ENCODE results near the gene IFIT3. TPM values are rescaled to one million over a fixed set of nuclear protein-coding genes. Genes with fewer than 3 reads are reported as not detected.
"Not testable (repeated sequence)": the region's sequence is repeated elsewhere in the genome, so short reads cannot be mapped to it uniquely, and the experiment has no call there.

Gene IFIT3
- total RNA-seq, 1 experiment from 2014 or later = 1.5 TPM

GRCh38 chr10:89314676-89315075 lies 13.1 kb upstream of the IFIT3 start:
- ChIA-PET POLR2A (no interaction called here), CTCF (no interaction called here)
- Histone ChIP-seq H3K4me3 (ENCODE audit: low read depth, low read length) (no peak overlapping the region), H3K27me3 (replicated peaks; ENCODE audit: control insufficient read depth, insufficient read depth, low read length) (no peaks in the 10 kb centered on the region), H3K4me1 (no peaks in the 10 kb centered on the region), H3K9me3 (no peaks in the 10 kb centered on the region), H3K36me3 (ENCODE audit: control insufficient read depth, insufficient read depth, low read length) (no peaks in the 10 kb centered on the region)
- Mint-ChIP-seq H3K4me3 (ENCODE audit: unreplicated experiment) (no peak overlapping the region), H3K27me3 (ENCODE audit: insufficient read depth, unreplicated experiment) (no peaks in the 10 kb centered on the region), H3K27ac (ENCODE audit: unreplicated experiment) (no peak overlapping the region), H3K9me3 (ENCODE audit: unreplicated experiment) (peaks cover 11% of the 10 kb centered on the region), H3K4me1 (ENCODE audit: low read depth, unreplicated experiment) (no peaks in the 10 kb centered on the region), H3K36me3 (ENCODE audit: insufficient read depth, unreplicated experiment) (no peaks in the 10 kb centered on the region)
- intact Hi-C loops (cut with micrococcal nuclease; ENCODE audit: unreplicated experiment) = no loop called here
- no TSS peak for BruUV-seq (replicated peaks)
- TF ChIP-seq CTCF (IDR thresholded peaks at IDR 0.05; ENCODE audit: insufficient read depth in 1 of 2, low read depth in 1 of 2, low read length in 1 of 2, severe bottlenecking in 1 of 2, unreplicated experiment in 1 of 2) = no peak
- no peak for DNase-seq

GRCh38 chr10:89318047-89318446 lies 9.8 kb upstream of the IFIT3 start:
- H3K36me3 ChIP-seq (ENCODE audit: control insufficient read depth, insufficient read depth, low read length); H3K4me3 ChIP-seq (ENCODE audit: low read depth, low read length); BruUV-seq (replicated peaks); H3K27me3 Mint-ChIP-seq (ENCODE audit: insufficient read depth, unreplicated experiment); H3K9me3 ChIP-seq; H3K4me1 ChIP-seq; CTCF ChIA-PET; H3K4me1 Mint-ChIP-seq (ENCODE audit: low read depth, unreplicated experiment); H3K27me3 ChIP-seq (replicated peaks; ENCODE audit: control insufficient read depth, insufficient read depth, low read length); H3K27ac Mint-ChIP-seq (ENCODE audit: unreplicated experiment); intact Hi-C loops (cut with micrococcal nuclease; ENCODE audit: unreplicated experiment); H3K36me3 Mint-ChIP-seq (ENCODE audit: insufficient read depth, unreplicated experiment); POLR2A ChIA-PET; DNase-seq; H3K4me3 Mint-ChIP-seq (ENCODE audit: unreplicated experiment): not testable (repeated sequence)
- peaks cover 11% of the 10 kb centered on the region for H3K9me3 Mint-ChIP-seq (ENCODE audit: unreplicated experiment)

- H3K27ac Mint-ChIP-seq (ENCODE audit: unreplicated experiment); H3K36me3 Mint-ChIP-seq (ENCODE audit: insufficient read depth, unreplicated experiment); BruUV-seq (replicated peaks); H3K36me3 ChIP-seq (ENCODE audit: control insufficient read depth, insufficient read depth, low read length); H3K27me3 Mint-ChIP-seq (ENCODE audit: insufficient read depth, unreplicated experiment); DNase-seq; H3K4me1 Mint-ChIP-seq (ENCODE audit: low read depth, unreplicated experiment); intact Hi-C loops (cut with micrococcal nuclease; ENCODE audit: unreplicated experiment); H3K4me3 ChIP-seq (ENCODE audit: low read depth, low read length); CTCF ChIA-PET; H3K27me3 ChIP-seq (replicated peaks; ENCODE audit: control insufficient read depth, insufficient read depth, low read length); H3K4me1 ChIP-seq; H3K4me3 Mint-ChIP-seq (ENCODE audit: unreplicated experiment); POLR2A ChIA-PET; H3K9me3 ChIP-seq; H3K9me3 Mint-ChIP-seq (ENCODE audit: unreplicated experiment): not testable (repeated sequence)
These were observed 2.7 kb upstream of the IFIT3 start for GRCh38 chr10:89325081-89325480.

GRCh38 chr10:89325856-89326255 lies 1.9 kb upstream of the IFIT3 start:
- CTCF ChIA-PET; H3K9me3 ChIP-seq; H3K36me3 ChIP-seq (ENCODE audit: control insufficient read depth, insufficient read depth, low read length); BruUV-seq (replicated peaks); DNase-seq; H3K9me3 Mint-ChIP-seq (ENCODE audit: unreplicated experiment); H3K4me1 Mint-ChIP-seq (ENCODE audit: low read depth, unreplicated experiment); H3K36me3 Mint-ChIP-seq (ENCODE audit: insufficient read depth, unreplicated experiment); H3K27ac Mint-ChIP-seq (ENCODE audit: unreplicated experiment); POLR2A ChIA-PET; H3K27me3 ChIP-seq (replicated peaks; ENCODE audit: control insufficient read depth, insufficient read depth, low read length); H3K4me3 Mint-ChIP-seq (ENCODE audit: unreplicated experiment); intact Hi-C loops (cut with micrococcal nuclease; ENCODE audit: unreplicated experiment); H3K4me1 ChIP-seq; H3K27me3 Mint-ChIP-seq (ENCODE audit: insufficient read depth, unreplicated experiment); H3K4me3 ChIP-seq (ENCODE audit: low read depth, low read length): not testable (repeated sequence)
